OCI-LY3 (cell line): ENCODE measurements around the gene FEV.

Source experiments
- H2AFZ ChIP-seq: fragments of 200-600, 300-600 bp; shearing (Covaris generic); 2 replicates; pipeline ENCODE4 v1.6.0; 2014; ENCODE audit warnings: antibody characterized with exemption, low read depth, low read length
- H3K27ac ChIP-seq: fragments of 200-600, 300-600 bp; sonication (generic); 2 replicates; pipeline ENCODE4 v1.5.1; 2014; ENCODE audit warnings: mild to moderate bottlenecking, low read length, moderate library complexity, mixed read lengths
- H3K27me3 ChIP-seq: fragments of 200-600, 300-600 bp; sonication (generic); 2 replicates; pipeline ENCODE4 v1.6.1; 2014; ENCODE audit warnings: low read depth, low read length, mixed read lengths
- H3K36me3 ChIP-seq: fragments of 200-600, 300-600 bp; sonication (generic); replicated peaks from 2 replicates; pipeline ENCODE3; 2014; ENCODE audit warnings: low read depth, low read length, mixed read lengths
- H3K4me1 ChIP-seq: fragments of 300-600, 200-600 bp; sonication (generic); 2 replicates; pipeline ENCODE4 v1.6.1; 2014; ENCODE audit warnings: low read length, mixed read lengths
- H3K4me2 ChIP-seq: fragments of 200-600, 300-600 bp; sonication (generic); 2 replicates; pipeline ENCODE4 v1.6.1; 2014; ENCODE audit warnings: low read length, mixed read lengths
- H3K4me3 ChIP-seq: fragments of 300-600, 200-600 bp; sonication (generic); 2 replicates; pipeline ENCODE4 v1.5.1; 2014; ENCODE audit warnings: antibody characterized with exemption, mild to moderate bottlenecking, low read length, moderate library complexity
- H3K79me2 ChIP-seq: fragments of 300-600, 200-600 bp; shearing (Covaris generic); 2 replicates; pipeline ENCODE4 v1.6.1; 2014; ENCODE audit warnings: mild to moderate bottlenecking, low read length, mixed read lengths
- H3K9ac ChIP-seq: fragments of 300-600, 200-600 bp; shearing (Covaris generic); 2 replicates; pipeline ENCODE4 v1.6.0; 2014; ENCODE audit warnings: mild to moderate bottlenecking, low read length, moderate library complexity
- H3K9me3 ChIP-seq: fragments of 200-600, 300-600 bp; shearing (Covaris generic); 2 replicates; pipeline ENCODE4 v1.6.1; 2014; ENCODE audit warnings: low read length, mixed read lengths; ENCODE audit not compliant: insufficient read depth
- H4K20me1 ChIP-seq: fragments of 200-600, 300-600 bp; sonication (generic); 2 replicates; pipeline ENCODE4 v1.6.1; 2016; ENCODE audit warnings: low read length, mixed read lengths; ENCODE audit not compliant: insufficient read depth
- EZH2phosphoT487 ChIP-seq: fragments of 200-600 bp; shearing (Covaris generic); IDR thresholded peaks from 2 replicates; pipeline ENCODE4 v1.6.1; 2018; ENCODE audit warnings: antibody characterized with exemption, mixed run types, low read depth
- TF ChIP-seq, protein P1 (sequence below): fragments of 200-600, 300-600 bp; sonication (generic); IDR thresholded peaks from 2 replicates; pipeline ENCODE4 v1.5.1; 2014; ENCODE audit warnings: antibody characterized with exemption, low read length, low read depth

FEV gene

DNA sequence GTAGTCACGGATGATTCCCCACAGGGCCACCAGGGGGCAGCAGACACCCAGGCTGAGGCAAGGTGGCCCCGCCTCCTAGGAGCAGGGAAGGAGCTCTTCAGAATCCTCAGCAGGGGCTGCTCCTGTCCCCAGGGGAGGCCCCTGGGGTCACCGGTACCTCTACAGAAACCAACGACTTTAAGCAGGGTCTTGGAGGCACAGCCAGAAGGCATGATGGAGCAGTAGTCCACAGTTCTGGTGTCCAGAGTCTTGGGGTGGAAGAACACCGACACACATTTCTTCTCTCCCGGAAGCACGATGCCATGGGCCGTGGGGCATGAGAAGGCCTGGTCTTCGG is 44.8 kb upstream of the FEV start:
- H3K36me3 ChIP-seq = no peaks in the 10 kb centered on the region
- H3K27ac ChIP-seq = no peak overlapping the region
- no peak overlapping the region for H3K9ac ChIP-seq
- H3K79me2 ChIP-seq = no peaks in the 10 kb centered on the region
- H2AFZ ChIP-seq = no peak overlapping the region
- no peaks in the 10 kb centered on the region for H4K20me1 ChIP-seq
- no peak for TF ChIP-seq EZH2phosphoT487
- TF ChIP-seq, protein P1, sequence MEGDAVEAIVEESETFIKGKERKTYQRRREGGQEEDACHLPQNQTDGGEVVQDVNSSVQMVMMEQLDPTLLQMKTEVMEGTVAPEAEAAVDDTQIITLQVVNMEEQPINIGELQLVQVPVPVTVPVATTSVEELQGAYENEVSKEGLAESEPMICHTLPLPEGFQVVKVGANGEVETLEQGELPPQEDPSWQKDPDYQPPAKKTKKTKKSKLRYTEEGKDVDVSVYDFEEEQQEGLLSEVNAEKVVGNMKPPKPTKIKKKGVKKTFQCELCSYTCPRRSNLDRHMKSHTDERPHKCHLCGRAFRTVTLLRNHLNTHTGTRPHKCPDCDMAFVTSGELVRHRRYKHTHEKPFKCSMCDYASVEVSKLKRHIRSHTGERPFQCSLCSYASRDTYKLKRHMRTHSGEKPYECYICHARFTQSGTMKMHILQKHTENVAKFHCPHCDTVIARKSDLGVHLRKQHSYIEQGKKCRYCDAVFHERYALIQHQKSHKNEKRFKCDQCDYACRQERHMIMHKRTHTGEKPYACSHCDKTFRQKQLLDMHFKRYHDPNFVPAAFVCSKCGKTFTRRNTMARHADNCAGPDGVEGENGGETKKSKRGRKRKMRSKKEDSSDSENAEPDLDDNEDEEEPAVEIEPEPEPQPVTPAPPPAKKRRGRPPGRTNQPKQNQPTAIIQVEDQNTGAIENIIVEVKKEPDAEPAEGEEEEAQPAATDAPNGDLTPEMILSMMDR = peak; percentile 71
- no peaks in the 10 kb centered on the region for H3K9me3 ChIP-seq
- no peaks in the 10 kb centered on the region for H3K4me1 ChIP-seq
- no peak overlapping the region for H3K4me3 ChIP-seq
- no peaks in the 10 kb centered on the region for H3K27me3 ChIP-seq
- no peak overlapping the region for H3K4me2 ChIP-seq

DNA sequence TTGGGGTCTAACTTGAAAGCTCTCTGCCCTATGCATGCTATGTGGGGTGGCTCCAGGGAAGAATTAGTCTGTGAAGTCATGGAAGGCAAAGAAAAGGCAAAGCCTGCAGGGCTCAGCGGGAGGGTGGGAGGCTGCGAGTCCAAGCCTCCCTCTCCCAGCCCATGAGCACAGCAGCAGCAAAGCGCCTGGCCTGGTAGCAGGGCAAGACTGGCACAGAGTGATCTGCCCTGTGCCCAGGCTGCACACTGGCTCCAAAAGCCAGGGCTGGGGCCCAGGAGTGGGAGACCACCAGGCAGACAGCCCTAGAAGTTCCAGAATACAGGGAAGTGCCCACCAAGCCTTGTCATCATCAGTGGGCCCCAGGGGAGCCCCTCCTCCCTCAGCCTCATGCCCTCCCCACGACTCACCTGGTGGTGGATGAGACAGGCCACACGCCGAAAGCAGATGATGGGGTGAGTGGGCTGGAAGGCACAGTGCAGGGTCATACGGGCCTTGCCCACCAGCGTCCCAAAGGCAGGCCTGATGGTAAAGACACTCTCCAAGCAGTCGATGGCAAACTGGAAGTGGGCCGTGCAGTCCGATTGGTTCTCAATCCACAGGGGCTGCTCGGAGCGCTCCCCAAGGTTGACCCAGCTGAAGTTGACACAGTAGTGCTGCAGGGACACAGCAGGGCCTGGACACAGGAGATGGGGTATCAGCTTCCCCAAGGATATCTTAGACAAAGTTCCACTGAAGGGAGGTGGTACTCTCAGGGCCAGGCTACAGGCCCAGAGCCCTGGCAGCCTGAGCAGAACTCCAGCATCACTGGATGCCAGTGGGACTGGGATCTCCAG is 44.2 kb upstream of the FEV start:
- Histone ChIP-seq H4K20me1 (no peaks in the 10 kb centered on the region), H3K4me2 (no peak overlapping the region), H3K4me1 (no peaks in the 10 kb centered on the region), H3K27me3 (no peaks in the 10 kb centered on the region), H3K27ac (no peak overlapping the region), H3K9me3 (no peaks in the 10 kb centered on the region), H3K36me3 (no peaks in the 10 kb centered on the region), H3K4me3 (no peak overlapping the region), H3K79me2 (no peaks in the 10 kb centered on the region), H3K9ac (no peak overlapping the region), H2AFZ (no peak overlapping the region)
- no peak for TF ChIP-seq EZH2phosphoT487
- TF ChIP-seq, protein P1 = no peak

- no peak overlapping the region for H2AFZ ChIP-seq
- H3K27ac ChIP-seq = no peak overlapping the region
- no peaks in the 10 kb centered on the region for H3K4me1 ChIP-seq
- no peak overlapping the region for H3K9ac ChIP-seq
- no peaks in the 10 kb centered on the region for H4K20me1 ChIP-seq
- no peak for TF ChIP-seq EZH2phosphoT487
- TF ChIP-seq, protein P1 = no peak
- H3K4me3 ChIP-seq = no peak overlapping the region
- no peaks in the 10 kb centered on the region for H3K36me3 ChIP-seq
- H3K9me3 ChIP-seq = no peaks in the 10 kb centered on the region
- no peak overlapping the region for H3K4me2 ChIP-seq
- H3K79me2 ChIP-seq = no peaks in the 10 kb centered on the region
- H3K27me3 ChIP-seq = no peaks in the 10 kb centered on the region
These were observed 43.2 kb upstream of the FEV start for GRCh38 chr2:219028141-219028540.

GRCh38 chr2:219027511-219028055 is 42.6 kb upstream of the FEV start:
- H3K4me2 ChIP-seq = no peak overlapping the region
- TF ChIP-seq, protein P1 = no peak
- no peak for TF ChIP-seq EZH2phosphoT487
- H3K27ac ChIP-seq = no peak overlapping the region
- no peaks in the 10 kb centered on the region for H3K79me2 ChIP-seq
- no peak overlapping the region for H3K4me3 ChIP-seq
- no peaks in the 10 kb centered on the region for H3K36me3 ChIP-seq
- no peaks in the 10 kb centered on the region for H3K27me3 ChIP-seq
- no peak overlapping the region for H2AFZ ChIP-seq
- no peak overlapping the region for H3K9ac ChIP-seq
- no peaks in the 10 kb centered on the region for H3K4me1 ChIP-seq
- H3K9me3 ChIP-seq = no peaks in the 10 kb centered on the region
- H4K20me1 ChIP-seq = no peaks in the 10 kb centered on the region
